Measurements from ENCODE around the gene GPR78.

Gene GPR78

GRCh38 chr4:8552024-8552423 is 28.2 kb upstream of the GPR78 start:
- TF ChIP-seq, protein P1, sequence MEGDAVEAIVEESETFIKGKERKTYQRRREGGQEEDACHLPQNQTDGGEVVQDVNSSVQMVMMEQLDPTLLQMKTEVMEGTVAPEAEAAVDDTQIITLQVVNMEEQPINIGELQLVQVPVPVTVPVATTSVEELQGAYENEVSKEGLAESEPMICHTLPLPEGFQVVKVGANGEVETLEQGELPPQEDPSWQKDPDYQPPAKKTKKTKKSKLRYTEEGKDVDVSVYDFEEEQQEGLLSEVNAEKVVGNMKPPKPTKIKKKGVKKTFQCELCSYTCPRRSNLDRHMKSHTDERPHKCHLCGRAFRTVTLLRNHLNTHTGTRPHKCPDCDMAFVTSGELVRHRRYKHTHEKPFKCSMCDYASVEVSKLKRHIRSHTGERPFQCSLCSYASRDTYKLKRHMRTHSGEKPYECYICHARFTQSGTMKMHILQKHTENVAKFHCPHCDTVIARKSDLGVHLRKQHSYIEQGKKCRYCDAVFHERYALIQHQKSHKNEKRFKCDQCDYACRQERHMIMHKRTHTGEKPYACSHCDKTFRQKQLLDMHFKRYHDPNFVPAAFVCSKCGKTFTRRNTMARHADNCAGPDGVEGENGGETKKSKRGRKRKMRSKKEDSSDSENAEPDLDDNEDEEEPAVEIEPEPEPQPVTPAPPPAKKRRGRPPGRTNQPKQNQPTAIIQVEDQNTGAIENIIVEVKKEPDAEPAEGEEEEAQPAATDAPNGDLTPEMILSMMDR (IDR thresholded peaks at IDR 0.05; ENCODE audit: insufficient read depth, low read length, poor library complexity, severe bottlenecking) = no peak
- Histone ChIP-seq H3K27me3 (replicated peaks; ENCODE audit: control insufficient read depth, insufficient read depth, low read length) (no peaks in the 10 kb centered on the region), H3K4me3 (replicated peaks; ENCODE audit: low read depth, low read length) (no peak overlapping the region), H3K36me3 (ENCODE audit: control insufficient read depth, insufficient read depth, low read length) (no peaks in the 10 kb centered on the region)
- DNase-seq (ENCODE audit: extremely low read depth, insufficient read length) = no peak

- DNase-seq (ENCODE audit: extremely low read depth, insufficient read length) = no peak
- no peaks in the 10 kb centered on the region for H3K27me3 ChIP-seq (replicated peaks; ENCODE audit: control insufficient read depth, insufficient read depth, low read length)
- H3K4me3 ChIP-seq (replicated peaks; ENCODE audit: low read depth, low read length) = no peak overlapping the region
- no peaks in the 10 kb centered on the region for H3K36me3 ChIP-seq (ENCODE audit: control insufficient read depth, insufficient read depth, low read length)
- TF ChIP-seq, protein P1 (IDR thresholded peaks at IDR 0.05; ENCODE audit: insufficient read depth, low read length, poor library complexity, severe bottlenecking) = no peak
Observed at GRCh38 chr4:8552581-8553205, 27.5 kb upstream of the GPR78 start.

DNA sequence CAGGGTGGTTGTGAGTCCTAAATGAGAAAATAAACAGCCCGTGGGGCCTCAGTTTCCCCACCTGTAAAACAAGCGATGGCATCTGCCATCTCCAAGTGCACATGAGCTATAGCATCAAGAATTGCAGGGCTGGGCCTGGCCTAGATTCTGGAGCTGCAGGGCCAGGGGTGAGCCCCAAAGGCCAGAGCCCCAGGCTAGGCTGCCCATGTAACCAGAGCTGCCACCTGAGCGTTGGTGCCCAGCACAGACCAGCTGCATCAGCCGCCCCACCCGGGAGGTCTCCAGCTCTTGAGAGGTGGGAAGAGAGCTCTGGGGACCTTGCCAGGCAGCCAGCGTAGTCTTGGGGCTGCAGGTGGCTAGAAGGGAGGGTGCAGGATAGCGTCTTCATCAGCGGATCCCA is 27.0 kb upstream of the GPR78 start:
- Histone ChIP-seq H3K36me3 (ENCODE audit: control insufficient read depth, insufficient read depth, low read length) (no peaks in the 10 kb centered on the region), H3K27me3 (replicated peaks; ENCODE audit: control insufficient read depth, insufficient read depth, low read length) (no peaks in the 10 kb centered on the region)

GRCh38 chr4:8553991-8554405 is 26.2 kb upstream of the GPR78 start:
- TF ChIP-seq, protein P1 (IDR thresholded peaks at IDR 0.05; ENCODE audit: insufficient read depth, low read length, poor library complexity, severe bottlenecking) = no peak
- Histone ChIP-seq H3K4me3 (replicated peaks; ENCODE audit: low read depth, low read length) (no peak overlapping the region), H3K36me3 (ENCODE audit: control insufficient read depth, insufficient read depth, low read length) (no peaks in the 10 kb centered on the region), H3K27me3 (replicated peaks; ENCODE audit: control insufficient read depth, insufficient read depth, low read length) (no peaks in the 10 kb centered on the region)
- no peak for DNase-seq (ENCODE audit: extremely low read depth, insufficient read length)

More for the DNA sequence above, 27.0 kb upstream of the GPR78 start:
- TF ChIP-seq, protein P1 (IDR thresholded peaks at IDR 0.05; ENCODE audit: insufficient read depth, low read length, poor library complexity, severe bottlenecking) = no peak
- DNase-seq (ENCODE audit: extremely low read depth, insufficient read length) = no peak
- H3K4me3 ChIP-seq (replicated peaks; ENCODE audit: low read depth, low read length) = no peak overlapping the region

DNA sequence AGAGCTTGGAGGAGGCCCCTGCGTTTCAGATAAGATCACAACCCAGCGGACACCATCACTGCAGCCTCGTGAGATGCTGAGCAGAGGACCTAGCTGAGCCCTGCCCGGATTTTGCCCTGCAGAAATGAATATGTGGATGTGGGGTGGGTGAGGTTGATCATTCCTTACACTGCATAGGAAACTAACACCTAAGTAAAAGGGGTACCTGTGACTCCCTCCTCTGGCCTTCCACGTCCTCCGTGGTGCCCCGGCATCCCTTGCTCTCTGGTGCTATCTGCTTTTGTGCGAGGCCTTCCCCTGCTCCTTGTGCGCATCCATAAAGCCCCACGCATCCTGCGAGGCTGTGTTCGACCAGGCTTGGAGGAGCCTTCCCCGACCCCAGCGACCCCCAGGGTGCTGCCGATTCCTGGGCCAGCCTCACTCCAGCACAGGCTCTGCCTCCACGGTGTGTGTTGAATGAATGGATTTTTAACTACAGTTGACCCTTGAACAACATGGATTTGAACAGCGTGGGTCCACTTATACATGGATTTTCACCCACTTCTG is 25.6 kb upstream of the GPR78 start:
- TF ChIP-seq, protein P1 (IDR thresholded peaks at IDR 0.05; ENCODE audit: insufficient read depth, low read length, poor library complexity, severe bottlenecking) = no peak
- no peaks in the 10 kb centered on the region for H3K36me3 ChIP-seq (ENCODE audit: control insufficient read depth, insufficient read depth, low read length)

More for the DNA sequence above, 25.6 kb upstream of the GPR78 start:
- Histone ChIP-seq H3K27me3 (replicated peaks; ENCODE audit: control insufficient read depth, insufficient read depth, low read length) (no peaks in the 10 kb centered on the region), H3K4me3 (replicated peaks; ENCODE audit: low read depth, low read length) (no peak overlapping the region)
- no peak for DNase-seq (ENCODE audit: extremely low read depth, insufficient read length)

Data from GM06990 (cell line).